ENCODE data around the gene HAVCR1.
"Not testable (repeated sequence)": the region's sequence is repeated elsewhere in the genome, so short reads cannot be mapped to it uniquely, and the experiment has no call there.

Gene HAVCR1

GRCh38 chr5:157049605-157050004, 9.3 kb downstream of the HAVCR1 start:
- DNase-seq = no peak

- DNase-seq = no peak
Measured at GRCh38 chr5:157047898-157048297, 11.0 kb downstream of the HAVCR1 start.

GRCh38 chr5:157047016-157047415, 11.9 kb downstream of the HAVCR1 start:
- not testable (repeated sequence) for DNase-seq

GRCh38 chr5:157046041-157046440, 12.9 kb downstream of the HAVCR1 start:
- no peak for DNase-seq

- DNase-seq = no peak
Measured at GRCh38 chr5:157045601-157046000, 13.3 kb downstream of the HAVCR1 start.

- DNase-seq = no peak
Measured at GRCh38 chr5:157038568-157039187, 20.2 kb downstream of the HAVCR1 start.

- DNase-seq = not testable (repeated sequence)
Measured at GRCh38 chr5:157034106-157035072, 24.5 kb downstream of the HAVCR1 start.

GRCh38 chr5:157033071-157033583, 25.8 kb downstream of the HAVCR1 start:
- DNase-seq = no peak

- DNase-seq = peak in 1 of 2 donors; percentile 23
Measured at GRCh38 chr5:157030692-157031091, 28.2 kb downstream of the HAVCR1 start.

- no peak for DNase-seq
Measured at GRCh38 chr5:157029457-157029856, 29.5 kb downstream of the HAVCR1 start.

GRCh38 chr5:157027663-157028062, 31.3 kb downstream of the HAVCR1 start:
- DNase-seq = not testable (repeated sequence)

- no peak for DNase-seq
Measured at GRCh38 chr5:157026789-157027424, 32.0 kb downstream of the HAVCR1 start.

GRCh38 chr5:157025093-157025698, 33.7 kb downstream of the HAVCR1 start:
- DNase-seq = peak; percentile 64 to 73

GRCh38 chr5:157024208-157024959, 34.5 kb downstream of the HAVCR1 start:
- no peak for DNase-seq

GRCh38 chr5:157022024-157022423, 36.9 kb downstream of the HAVCR1 start:
- no peak for DNase-seq

GRCh38 chr5:157020511-157021222, 38.2 kb downstream of the HAVCR1 start:
- DNase-seq = no peak

GRCh38 chr5:157020002-157020401, 38.9 kb downstream of the HAVCR1 start:
- DNase-seq = no peak

- DNase-seq = not testable (repeated sequence)
Measured at GRCh38 chr5:157014143-157014542, 44.8 kb downstream of the HAVCR1 start.

- no peak for DNase-seq
Measured at GRCh38 chr5:157006262-157006661, 52.7 kb downstream of the HAVCR1 start.

- no peak for DNase-seq
Measured at GRCh38 chr5:157004893-157005551, 53.9 kb downstream of the HAVCR1 start.

- no peak for DNase-seq
Measured at GRCh38 chr5:156991714-156992113, 67.2 kb downstream of the HAVCR1 start.
